GM12878 (cell line): Measurements from ENCODE around the gene SEMA4F. TPM values are rescaled to one million over a fixed set of nuclear protein-coding genes. Genes with fewer than 3 reads are reported as not detected.

ENCODE experiments used
- ATAC-seq: fragments of 200-7000 bp; cut with Tn5 transposase; 3 replicates; pipeline ENCODE4 v1.9.1; 2020; ENCODE audit warnings: mild to moderate bottlenecking, moderate library complexity
- BruUV-seq: library from RNA; stranded (reverse); fragments of 400-500 nt; replicated peaks from 2 replicates; lab custom pipeline; 2021; lab: Mats Ljungman, UMichigan
- CTCF ChIA-PET: fragments of 300-600 bp; sonication (Branson Sonifier 250); formaldehyde crosslinking; extraction: SDS; loops from one replicate; lab custom pipeline; 2021; ENCODE audit warnings: inconsistent platforms; lab: Yijun Ruan, JAX
- POLR2A ChIA-PET: fragments of 350-600 bp; formaldehyde crosslinking; extraction: SDS; loops from one replicate; lab custom pipeline; 2021; ENCODE audit warnings: inconsistent platforms; lab: Charles Lee
- RAD21 ChIA-PET: fragments of 300-600 bp; sonication (Branson Sonifier 250); formaldehyde crosslinking; loops from one replicate; lab custom pipeline; 2023; ENCODE audit warnings: antibody characterized with exemption; ENCODE audit not compliant: unreplicated experiment; lab: Charles Lee
- SMC1A ChIA-PET: fragments of 300-600 bp; sonication (Branson Sonifier 250); formaldehyde crosslinking; loops from one replicate; lab custom pipeline; 2023; ENCODE audit not compliant: unreplicated experiment, uncharacterized antibody; lab: Charles Lee
- DNase-seq: peaks from one replicate; pipeline ENCODE4 v3.0.0-alpha.2; 2011; ENCODE audit warnings: low read depth, low spot score
- FAIRE-seq: peaks from 3 replicates; lab custom pipeline; 2011; peaks lifted over from hg19 to GRCh38; lab: Jason Lieb, UNC
- H2AFZ ChIP-seq: 2 replicates; pipeline ENCODE4 v1.6.0; 2011; ENCODE audit warnings: low read depth, low read length, control low read depth; ENCODE audit not compliant: control insufficient read depth
- H3K27ac ChIP-seq: 2 replicates; pipeline ENCODE4 v1.5.1; 2011; ENCODE audit warnings: control low read depth; ENCODE audit not compliant: control insufficient read depth, insufficient read depth
- H3K27me3 ChIP-seq, 2 experiments: replicated peaks in 1 of 2; 2 replicates each; pipeline versions ENCODE4 v1.6.0 to v1.6.1; 2011; ENCODE audit warnings: low read length in 1 of 2; ENCODE audit not compliant: control insufficient read depth in 2 of 2, insufficient read depth in 2 of 2
- H3K36me3 ChIP-seq, 2 experiments: 2 replicates each; pipeline ENCODE4 v1.5.1; 2011; ENCODE audit warnings: low read length in 1 of 2; ENCODE audit not compliant: control insufficient read depth in 2 of 2, insufficient read depth in 2 of 2
- H3K4me1 ChIP-seq: 2 replicates; pipeline ENCODE4 v1.6.1; 2011; ENCODE audit warnings: mild to moderate bottlenecking, low read length, moderate library complexity, mixed read lengths; ENCODE audit not compliant: control insufficient read depth, insufficient read depth
- H3K4me2 ChIP-seq: 2 replicates; pipeline ENCODE4 v1.6.0; 2011; ENCODE audit warnings: control low read depth; ENCODE audit not compliant: control insufficient read depth, insufficient read depth
- H3K4me3 ChIP-seq: fragments of 200-600 bp; sonication (generic); 2 replicates; pipeline ENCODE4 v1.5.1; 2016
- H3K79me2 ChIP-seq: 2 replicates; pipeline ENCODE4 v1.6.0; 2011; ENCODE audit warnings: low read length; ENCODE audit not compliant: control insufficient read depth, insufficient read depth
- H3K9ac ChIP-seq: 2 replicates; pipeline ENCODE4 v1.8.0; 2011; ENCODE audit warnings: low read length, control low read depth, mixed read lengths; ENCODE audit not compliant: control insufficient read depth, insufficient read depth
- H3K9me3 ChIP-seq: replicated peaks from 3 replicates; pipeline ENCODE4 v1.5.1; 2011; ENCODE audit warnings: mild to moderate bottlenecking, low read length; ENCODE audit not compliant: control insufficient read depth, insufficient read depth
- H4K20me1 ChIP-seq: 2 replicates; pipeline ENCODE4 v1.6.0; 2011; ENCODE audit not compliant: control insufficient read depth, insufficient read depth
- EGR1 ChIP-seq, 2 experiments: IDR thresholded peaks; 1 replicate in 1 of 2; 2 replicates in 1 of 2; pipeline ENCODE4 v1.6.1; 2011 to 2012; ENCODE audit warnings: low read depth in 2 of 2, low read length in 2 of 2, borderline replicate concordance in 1 of 2, mild to moderate bottlenecking in 1 of 2, moderate library complexity in 1 of 2
- GATAD2B ChIP-seq: fragments of 450-650 bp; conservative IDR thresholded peaks from 2 replicates; pipeline ENCODE4 v1.6.1; 2017; ENCODE audit warnings: low read depth, mild to moderate bottlenecking, moderate library complexity
- HDAC2 ChIP-seq: fragments of 200-600 bp; sonication (generic); IDR thresholded peaks from 2 replicates; pipeline ENCODE4 v1.6.1; 2017
- IRF4 ChIP-seq: IDR thresholded peaks from 2 replicates; pipeline ENCODE4 v1.6.1; 2011; ENCODE audit warnings: low read depth, low read length
- JUNB ChIP-seq: IDR thresholded peaks from 2 replicates; pipeline ENCODE4 v1.6.1; 2016; ENCODE audit warnings: antibody characterized with exemption, mild to moderate bottlenecking
- NBN ChIP-seq: fragments of 450-650 bp; IDR thresholded peaks from 2 replicates; pipeline ENCODE4 v1.6.1; 2016
- POU2F2 ChIP-seq: IDR thresholded peaks from 3 replicates; pipeline ENCODE4 v1.6.1; 2011; ENCODE audit warnings: low read depth, mild to moderate bottlenecking, low read length, borderline replicate concordance
- RBBP5 ChIP-seq: fragments of 200-600 bp; sonication (generic); conservative IDR thresholded peaks from 2 replicates; pipeline ENCODE4 v1.6.1; 2016
- SMAD1 ChIP-seq: fragments of 450-650 bp; IDR thresholded peaks from 2 replicates; pipeline ENCODE4 v1.6.1; 2018; ENCODE audit warnings: mild to moderate bottlenecking, low read depth; ENCODE audit not compliant: partially characterized antibody
- SPI1 ChIP-seq: IDR thresholded peaks from 2 replicates; pipeline ENCODE4 v1.6.1; 2011; ENCODE audit warnings: low read depth, mild to moderate bottlenecking, low read length, moderate library complexity, borderline replicate concordance; ENCODE audit not compliant: insufficient read depth
- ZNF384 ChIP-seq: IDR thresholded peaks from 2 replicates; pipeline ENCODE4 v1.6.1; 2012; ENCODE audit warnings: low read depth, mild to moderate bottlenecking, low read length, improper control_type of control experiment, borderline replicate concordance
- WGBS: methylation state at CpG from one replicate; pipeline ENCODE4 v1.1.6; 2016; ENCODE audit warnings: low lambda C conversion rate; ENCODE audit not compliant: insufficient replicate concordance, insufficient coverage; ENCODE audit errors: missing lambda C conversion rate; 5-methylcytosine and 5-hydroxymethylcytosine counted together
- in situ Hi-C: fragments of 300-500 bp; cut with MboI; formaldehyde crosslinking; loops from 9 replicates; pipeline ENCODE4 v1.14.3; 2018; ENCODE audit warnings: mixed read lengths
- intact Hi-C: fragments of 100-400 bp; cut with micrococcal nuclease; formaldehyde crosslinking; loops from one replicate; pipeline ENCODE4 v1.14.2; 2022; ENCODE audit not compliant: unreplicated experiment
- polyA plus RNA-seq, 11 experiments: library from polyadenylated mRNA; depleted of rRNA in 4 of 11; unstranded in 6 of 11; stranded (reverse) in 5 of 11; fragments of >200 nt; fragmentation: Nextera tagmentation in 4 of 11; fragmentation: Illumina TruSeq in 1 of 11; extraction: Ambion mirVana in 4 of 11; extraction: Trizol in 1 of 11; gene quantifications; 1 replicate in 1 of 11; 2 replicates in 10 of 11; pipeline versions ENCODE4 v1.2.1 to v1.2.3, GENCODE V29; 2011 to 2016; ENCODE audit warnings: inconsistent platforms in 2 of 11, missing spikeins in 2 of 11, low read depth in 1 of 11
- total RNA-seq, 4 experiments: library from RNA; depleted of rRNA in 3 of 4; stranded (reverse); fragments of >200 nt in 3 of 4; fragmentation: Illumina TruSeq in 1 of 4; extraction: Trizol in 1 of 4; gene quantifications; 2 replicates each; pipeline versions ENCODE4 v1.2.1 to v1.2.3, GENCODE V29; 2013 to 2021
- TF ChIP-seq, protein P1 (sequence below): IDR thresholded peaks from 2 replicates; pipeline ENCODE4 v1.6.1; 2011; ENCODE audit warnings: low read depth, mild to moderate bottlenecking, low read length, moderate library complexity, borderline replicate concordance; ENCODE audit errors: extremely low read depth
- TF ChIP-seq, protein P2 (sequence below): fragments of 450-650 bp; IDR thresholded peaks from 2 replicates; pipeline ENCODE4 v1.6.1; 2017; ENCODE audit warnings: low read depth, mild to moderate bottlenecking, moderate library complexity

Gene SEMA4F
- total and polyA plus RNA-seq, 10 of the 15 experiments (the other 5 are each of a cell fraction or from before 2014, with no cell fraction given): 0.26 to 3.0 (median 2.1) TPM

DNA sequence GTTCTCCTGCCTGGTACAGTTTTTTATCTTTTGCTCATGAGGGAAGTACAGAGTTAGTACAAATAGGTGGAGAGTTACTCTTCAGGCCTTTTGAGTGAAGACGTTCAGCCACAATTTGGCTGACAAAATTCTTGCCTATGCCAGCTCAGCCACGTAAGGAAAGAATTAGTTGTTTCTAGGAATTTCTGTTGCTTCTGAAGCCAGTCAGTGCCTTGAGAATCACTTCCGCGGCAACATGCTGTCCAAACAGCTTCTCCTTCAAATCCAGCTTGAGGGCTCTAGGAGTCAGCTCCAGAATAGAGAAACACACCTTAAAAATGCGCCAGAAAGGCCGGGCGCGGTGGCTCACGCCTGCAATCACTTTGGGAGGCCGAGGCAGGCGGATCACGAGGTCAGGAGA is 33.4 kb upstream of the SEMA4F start:
- ChIA-PET SMC1A (no interaction called here), POLR2A (no interaction called here), RAD21 (no interaction called here), CTCF (no interaction called here)
- Histone ChIP-seq H3K9ac (no peak overlapping the region), H3K9me3 (no peaks in the 10 kb centered on the region), H3K27me3 (no peaks in the 10 kb centered on the region), H4K20me1 (no peaks in the 10 kb centered on the region), H3K4me3 (no peak overlapping the region), H3K79me2 (no peaks in the 10 kb centered on the region), H3K4me1 (peaks cover 4% of the 10 kb centered on the region), H2AFZ (no peak overlapping the region; the same call in 1 of the 2 replicates), H3K36me3 (no peaks in the 10 kb centered on the region), H3K4me2 (no peak overlapping the region), H3K27ac (0 out of 2 replicates have a peak overlapping the region, but pooled peaks have one; percentile 16)
- in situ Hi-C loops: no loop called here
- FAIRE-seq (no peak), DNase-seq (no peak), ATAC-seq (no peak)
- intact Hi-C loops: no loop called here
- WGBS: 94% methylated on average over 12 of the region's 12 CpGs
- TF ChIP-seq IRF4 (no peak), ZNF384 (no peak), SPI1 (no peak), NBN (no peak), EGR1 (IDR thresholded peaks at IDR 0.05; ENCODE audit: borderline replicate concordance in 1 of 2, low read depth in 2 of 2, low read length in 2 of 2) (no peak), RBBP5 (no peak), POU2F2 (no peak), HDAC2 (no peak), SMAD1 (no peak), GATAD2B (no peak), JUNB (no peak)
- TF ChIP-seq, protein P1, sequence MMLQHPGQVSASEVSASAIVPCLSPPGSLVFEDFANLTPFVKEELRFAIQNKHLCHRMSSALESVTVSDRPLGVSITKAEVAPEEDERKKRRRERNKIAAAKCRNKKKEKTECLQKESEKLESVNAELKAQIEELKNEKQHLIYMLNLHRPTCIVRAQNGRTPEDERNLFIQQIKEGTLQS: no peak
- TF ChIP-seq, protein P2, sequence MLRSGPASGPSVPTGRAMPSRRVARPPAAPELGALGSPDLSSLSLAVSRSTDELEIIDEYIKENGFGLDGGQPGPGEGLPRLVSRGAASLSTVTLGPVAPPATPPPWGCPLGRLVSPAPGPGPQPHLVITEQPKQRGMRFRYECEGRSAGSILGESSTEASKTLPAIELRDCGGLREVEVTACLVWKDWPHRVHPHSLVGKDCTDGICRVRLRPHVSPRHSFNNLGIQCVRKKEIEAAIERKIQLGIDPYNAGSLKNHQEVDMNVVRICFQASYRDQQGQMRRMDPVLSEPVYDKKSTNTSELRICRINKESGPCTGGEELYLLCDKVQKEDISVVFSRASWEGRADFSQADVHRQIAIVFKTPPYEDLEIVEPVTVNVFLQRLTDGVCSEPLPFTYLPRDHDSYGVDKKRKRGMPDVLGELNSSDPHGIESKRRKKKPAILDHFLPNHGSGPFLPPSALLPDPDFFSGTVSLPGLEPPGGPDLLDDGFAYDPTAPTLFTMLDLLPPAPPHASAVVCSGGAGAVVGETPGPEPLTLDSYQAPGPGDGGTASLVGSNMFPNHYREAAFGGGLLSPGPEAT: no peak
- BruUV-seq: no TSS peak
